GM12878 (cell line): Measurements from ENCODE around the gene UBE2I. TPM values are rescaled to one million over a fixed set of nuclear protein-coding genes. Genes with fewer than 3 reads are reported as not detected.

ENCODE experiments used
- ATAC-seq: fragments of 200-7000 bp; cut with Tn5 transposase; 3 replicates; pipeline ENCODE4 v1.9.1; 2020; ENCODE audit warnings: mild to moderate bottlenecking, moderate library complexity
- BruUV-seq: library from RNA; stranded (reverse); fragments of 400-500 nt; replicated peaks from 2 replicates; lab custom pipeline; 2021; lab: Mats Ljungman, UMichigan
- CTCF ChIA-PET: fragments of 300-600 bp; sonication (Branson Sonifier 250); formaldehyde crosslinking; extraction: SDS; loops from one replicate; lab custom pipeline; 2021; ENCODE audit warnings: inconsistent platforms; lab: Yijun Ruan, JAX
- POLR2A ChIA-PET: fragments of 350-600 bp; formaldehyde crosslinking; extraction: SDS; loops from one replicate; lab custom pipeline; 2021; ENCODE audit warnings: inconsistent platforms; lab: Charles Lee
- RAD21 ChIA-PET: fragments of 300-600 bp; sonication (Branson Sonifier 250); formaldehyde crosslinking; loops from one replicate; lab custom pipeline; 2023; ENCODE audit warnings: antibody characterized with exemption; ENCODE audit not compliant: unreplicated experiment; lab: Charles Lee
- SMC1A ChIA-PET: fragments of 300-600 bp; sonication (Branson Sonifier 250); formaldehyde crosslinking; loops from one replicate; lab custom pipeline; 2023; ENCODE audit not compliant: unreplicated experiment, uncharacterized antibody; lab: Charles Lee
- DNase-seq: peaks from one replicate; pipeline ENCODE4 v3.0.0-alpha.2; 2011; ENCODE audit warnings: low read depth, low spot score
- FAIRE-seq: peaks from 3 replicates; lab custom pipeline; 2011; peaks lifted over from hg19 to GRCh38; lab: Jason Lieb, UNC
- H2AFZ ChIP-seq: 2 replicates; pipeline ENCODE4 v1.6.0; 2011; ENCODE audit warnings: low read depth, low read length, control low read depth; ENCODE audit not compliant: control insufficient read depth
- H3K27ac ChIP-seq: 2 replicates; pipeline ENCODE4 v1.5.1; 2011; ENCODE audit warnings: control low read depth; ENCODE audit not compliant: control insufficient read depth, insufficient read depth
- H3K27me3 ChIP-seq, 2 experiments: replicated peaks in 1 of 2; 2 replicates each; pipeline versions ENCODE4 v1.6.0 to v1.6.1; 2011; ENCODE audit warnings: low read length in 1 of 2; ENCODE audit not compliant: control insufficient read depth in 2 of 2, insufficient read depth in 2 of 2
- H3K36me3 ChIP-seq, 2 experiments: 2 replicates each; pipeline ENCODE4 v1.5.1; 2011; ENCODE audit warnings: low read length in 1 of 2; ENCODE audit not compliant: control insufficient read depth in 2 of 2, insufficient read depth in 2 of 2
- H3K4me1 ChIP-seq: 2 replicates; pipeline ENCODE4 v1.6.1; 2011; ENCODE audit warnings: mild to moderate bottlenecking, low read length, moderate library complexity, mixed read lengths; ENCODE audit not compliant: control insufficient read depth, insufficient read depth
- H3K4me2 ChIP-seq: 2 replicates; pipeline ENCODE4 v1.6.0; 2011; ENCODE audit warnings: control low read depth; ENCODE audit not compliant: control insufficient read depth, insufficient read depth
- H3K4me3 ChIP-seq: fragments of 200-600 bp; sonication (generic); 2 replicates; pipeline ENCODE4 v1.5.1; 2016
- H3K79me2 ChIP-seq: 2 replicates; pipeline ENCODE4 v1.6.0; 2011; ENCODE audit warnings: low read length; ENCODE audit not compliant: control insufficient read depth, insufficient read depth
- H3K9ac ChIP-seq: 2 replicates; pipeline ENCODE4 v1.8.0; 2011; ENCODE audit warnings: low read length, control low read depth, mixed read lengths; ENCODE audit not compliant: control insufficient read depth, insufficient read depth
- H3K9me3 ChIP-seq: replicated peaks from 3 replicates; pipeline ENCODE4 v1.5.1; 2011; ENCODE audit warnings: mild to moderate bottlenecking, low read length; ENCODE audit not compliant: control insufficient read depth, insufficient read depth
- H4K20me1 ChIP-seq: 2 replicates; pipeline ENCODE4 v1.6.0; 2011; ENCODE audit not compliant: control insufficient read depth, insufficient read depth
- BRCA1 ChIP-seq: IDR thresholded peaks from 2 replicates; pipeline ENCODE4 v1.6.1; 2011; ENCODE audit warnings: low read depth, low read length, improper control_type of control experiment
- EED ChIP-seq: sonication (generic); IDR thresholded peaks from 2 replicates; pipeline ENCODE4 v1.6.1; 2016; ENCODE audit warnings: antibody characterized with exemption, low read depth
- MTA2 ChIP-seq: fragments of 450-650 bp; IDR thresholded peaks from 2 replicates; pipeline ENCODE4 v1.6.1; 2016; ENCODE audit warnings: low read depth, mild to moderate bottlenecking, moderate library complexity
- TBL1XR1 ChIP-seq: IDR thresholded peaks from 2 replicates; pipeline ENCODE4 v1.6.1; 2012; ENCODE audit warnings: low read depth, low read length, improper control_type of control experiment
- WGBS: methylation state at CpG from one replicate; pipeline ENCODE4 v1.1.6; 2016; ENCODE audit warnings: low lambda C conversion rate; ENCODE audit not compliant: insufficient replicate concordance, insufficient coverage; ENCODE audit errors: missing lambda C conversion rate; 5-methylcytosine and 5-hydroxymethylcytosine counted together
- in situ Hi-C: fragments of 300-500 bp; cut with MboI; formaldehyde crosslinking; loops from 9 replicates; pipeline ENCODE4 v1.14.3; 2018; ENCODE audit warnings: mixed read lengths
- intact Hi-C: fragments of 100-400 bp; cut with micrococcal nuclease; formaldehyde crosslinking; loops from one replicate; pipeline ENCODE4 v1.14.2; 2022; ENCODE audit not compliant: unreplicated experiment
- polyA plus RNA-seq, 11 experiments: library from polyadenylated mRNA; depleted of rRNA in 4 of 11; unstranded in 6 of 11; stranded (reverse) in 5 of 11; fragments of >200 nt; fragmentation: Nextera tagmentation in 4 of 11; fragmentation: Illumina TruSeq in 1 of 11; extraction: Ambion mirVana in 4 of 11; extraction: Trizol in 1 of 11; gene quantifications; 1 replicate in 1 of 11; 2 replicates in 10 of 11; pipeline versions ENCODE4 v1.2.1 to v1.2.3, GENCODE V29; 2011 to 2016; ENCODE audit warnings: inconsistent platforms in 2 of 11, missing spikeins in 2 of 11, low read depth in 1 of 11
- total RNA-seq, 4 experiments: library from RNA; depleted of rRNA in 3 of 4; stranded (reverse); fragments of >200 nt in 3 of 4; fragmentation: Illumina TruSeq in 1 of 4; extraction: Trizol in 1 of 4; gene quantifications; 2 replicates each; pipeline versions ENCODE4 v1.2.1 to v1.2.3, GENCODE V29; 2013 to 2021
- TF ChIP-seq, protein P1 (sequence below): fragments of 450-650 bp; IDR thresholded peaks from 2 replicates; pipeline ENCODE4 v1.6.1; 2018; ENCODE audit warnings: mild to moderate bottlenecking, low read depth, moderate library complexity; ENCODE audit not compliant: partially characterized antibody
- TF ChIP-seq, protein P2 (sequence below): fragments of 450-650 bp; formaldehyde crosslinking; IDR thresholded peaks from 2 replicates; pipeline ENCODE4 v1.4.0; 2022; ENCODE audit warnings: mild to moderate bottlenecking, moderate library complexity
- TF ChIP-seq, protein P3 (sequence below): IDR thresholded peaks from 2 replicates; pipeline ENCODE4 v1.6.1; 2012; ENCODE audit warnings: low read depth, low read length, improper control_type of control experiment

UBE2I gene
- total and polyA plus RNA-seq, 10 of the 15 experiments (the other 5 are each of a cell fraction or from before 2014, with no cell fraction given) = 47.5 to 243 (median 194) TPM

- Histone ChIP-seq H3K9ac (no peak overlapping the region), H3K4me2 (no peak overlapping the region), H3K9me3 (no peaks in the 10 kb centered on the region; the same call in 2 of the 3 replicates), H2AFZ (no peak overlapping the region), H3K27ac (no peak overlapping the region), H3K4me1 (peaks cover 10% of the 10 kb centered on the region), H4K20me1 (peaks cover 8% of the 10 kb centered on the region; the same call in 1 of the 2 replicates), H3K27me3 (no peaks in the 10 kb centered on the region), H3K79me2 (peaks cover 11% of the 10 kb centered on the region), H3K36me3 (no peaks in the 10 kb centered on the region), H3K4me3 (no peak overlapping the region)
- WGBS = 47% methylated on average over 12 of the region's 12 CpGs
- CTCF ChIA-PET = interaction anchor here (0.8 kb wide), 1 partner anchor 9 kb away, joined by 4 read pairs; no protein-coding TSS in a partner anchor
- intact Hi-C loops = loop anchor here (5.0 kb wide), 1 partner anchor 116 kb away; the partner anchor contains the start of gene UQCC4
- SMC1A ChIA-PET = interaction anchor here (1.0 to 1.5 kb wide), 2 partner anchors 9 to 102 kb away, joined by 3 to 5 read pairs; no protein-coding TSS in a partner anchor
- ATAC-seq (no peak), DNase-seq (no peak), FAIRE-seq (no peak)
- RAD21 ChIA-PET = no interaction called here
- BruUV-seq = no TSS peak
- POLR2A ChIA-PET = interaction anchor here (0.6 to 1.1 kb wide), 2 partner anchors 11 to 399 kb away, joined by 3 to 4 read pairs; no protein-coding TSS in a partner anchor
- TF ChIP-seq, protein P1, sequence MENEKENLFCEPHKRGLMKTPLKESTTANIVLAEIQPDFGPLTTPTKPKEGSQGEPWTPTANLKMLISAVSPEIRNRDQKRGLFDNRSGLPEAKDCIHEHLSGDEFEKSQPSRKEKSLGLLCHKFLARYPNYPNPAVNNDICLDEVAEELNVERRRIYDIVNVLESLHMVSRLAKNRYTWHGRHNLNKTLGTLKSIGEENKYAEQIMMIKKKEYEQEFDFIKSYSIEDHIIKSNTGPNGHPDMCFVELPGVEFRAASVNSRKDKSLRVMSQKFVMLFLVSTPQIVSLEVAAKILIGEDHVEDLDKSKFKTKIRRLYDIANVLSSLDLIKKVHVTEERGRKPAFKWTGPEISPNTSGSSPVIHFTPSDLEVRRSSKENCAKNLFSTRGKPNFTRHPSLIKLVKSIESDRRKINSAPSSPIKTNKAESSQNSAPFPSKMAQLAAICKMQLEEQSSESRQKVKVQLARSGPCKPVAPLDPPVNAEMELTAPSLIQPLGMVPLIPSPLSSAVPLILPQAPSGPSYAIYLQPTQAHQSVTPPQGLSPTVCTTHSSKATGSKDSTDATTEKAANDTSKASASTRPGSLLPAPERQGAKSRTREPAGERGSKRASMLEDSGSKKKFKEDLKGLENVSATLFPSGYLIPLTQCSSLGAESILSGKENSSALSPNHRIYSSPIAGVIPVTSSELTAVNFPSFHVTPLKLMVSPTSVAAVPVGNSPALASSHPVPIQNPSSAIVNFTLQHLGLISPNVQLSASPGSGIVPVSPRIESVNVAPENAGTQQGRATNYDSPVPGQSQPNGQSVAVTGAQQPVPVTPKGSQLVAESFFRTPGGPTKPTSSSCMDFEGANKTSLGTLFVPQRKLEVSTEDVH = no peak
- TF ChIP-seq MTA2 = no peak
- TF ChIP-seq EED = no peak
- TF ChIP-seq, protein P2, sequence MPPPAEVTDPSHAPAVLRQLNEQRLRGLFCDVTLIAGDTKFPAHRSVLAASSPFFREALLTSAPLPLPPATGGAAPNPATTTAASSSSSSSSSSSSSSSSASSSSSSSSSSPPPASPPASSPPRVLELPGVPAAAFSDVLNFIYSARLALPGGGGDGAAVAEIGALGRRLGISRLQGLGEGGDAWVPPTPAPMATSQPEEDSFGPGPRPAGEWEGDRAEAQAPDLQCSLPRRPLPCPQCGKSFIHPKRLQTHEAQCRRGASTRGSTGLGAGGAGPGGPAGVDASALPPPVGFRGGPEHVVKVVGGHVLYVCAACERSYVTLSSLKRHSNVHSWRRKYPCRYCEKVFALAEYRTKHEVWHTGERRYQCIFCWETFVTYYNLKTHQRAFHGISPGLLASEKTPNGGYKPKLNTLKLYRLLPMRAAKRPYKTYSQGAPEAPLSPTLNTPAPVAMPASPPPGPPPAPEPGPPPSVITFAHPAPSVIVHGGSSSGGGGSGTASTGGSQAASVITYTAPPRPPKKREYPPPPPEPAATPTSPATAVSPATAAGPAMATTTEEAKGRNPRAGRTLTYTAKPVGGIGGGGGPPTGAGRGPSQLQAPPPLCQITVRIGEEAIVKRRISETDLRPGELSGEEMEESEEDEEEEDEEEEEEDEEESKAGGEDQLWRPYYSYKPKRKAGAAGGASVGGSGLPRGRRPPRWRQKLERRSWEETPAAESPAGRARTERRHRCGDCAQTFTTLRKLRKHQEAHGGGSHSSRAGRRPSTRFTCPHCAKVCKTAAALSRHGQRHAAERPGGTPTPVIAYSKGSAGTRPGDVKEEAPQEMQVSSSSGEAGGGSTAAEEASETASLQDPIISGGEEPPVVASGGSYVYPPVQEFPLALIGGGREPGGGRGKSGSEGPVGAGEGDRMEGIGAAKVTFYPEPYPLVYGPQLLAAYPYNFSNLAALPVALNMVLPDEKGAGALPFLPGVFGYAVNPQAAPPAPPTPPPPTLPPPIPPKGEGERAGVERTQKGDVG (CRISPR knock-in tag) = no peak
- TF ChIP-seq, protein P3, sequence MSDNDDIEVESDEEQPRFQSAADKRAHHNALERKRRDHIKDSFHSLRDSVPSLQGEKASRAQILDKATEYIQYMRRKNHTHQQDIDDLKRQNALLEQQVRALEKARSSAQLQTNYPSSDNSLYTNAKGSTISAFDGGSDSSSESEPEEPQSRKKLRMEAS = no peak
- no peak for TF ChIP-seq BRCA1
- no peak for TF ChIP-seq TBL1XR1
- in situ Hi-C loops = no loop called here
Observed at GRCh38 chr16:1305823-1306222, 3.6 kb upstream of the UBE2I start.
